Endothelial cell of umbilical vein (primary cell): ENCODE measurements around the gene NR1D2. TPM values are rescaled to one million over a fixed set of nuclear protein-coding genes. Genes with fewer than 3 reads are reported as not detected.

Experiments
- BruUV-seq: library from RNA; stranded (reverse); fragments of 400-500 nt; replicated peaks from 2 replicates; lab custom pipeline; 2021; lab: Mats Ljungman, UMichigan
- CTCF ChIA-PET: fragments of 300-600, 350-600 bp; sonication (Branson Sonifier 250); formaldehyde crosslinking; loops from one replicate; lab custom pipeline; 2021; ENCODE audit warnings: antibody characterized with exemption, inconsistent platforms; lab: Charles Lee
- POLR2A ChIA-PET: fragments of 300-600, 350-600 bp; sonication (Branson Sonifier 250); formaldehyde crosslinking; loops from one replicate; lab custom pipeline; 2021; ENCODE audit warnings: antibody characterized with exemption, inconsistent platforms; lab: Charles Lee
- DNase-seq: peaks from one replicate; pipeline ENCODE4 v3.0.0-alpha.2; 2011; ENCODE audit warnings: low read depth, low spot score
- FAIRE-seq: peaks from 2 replicates; lab custom pipeline; 2011; peaks lifted over from hg19 to GRCh38; lab: Jason Lieb, UNC
- H2AFZ ChIP-seq: 2 replicates; pipeline ENCODE4 v1.6.0; 2012; ENCODE audit warnings: low read depth, low read length, control low read depth, inconsistent platforms
- H3K27ac ChIP-seq: 2 replicates; pipeline ENCODE4 v1.5.1; 2011; ENCODE audit warnings: low read depth, mild to moderate bottlenecking, control low read depth, low read length, moderate library complexity; ENCODE audit not compliant: insufficient read depth
- H3K27me3 ChIP-seq, 2 experiments: 2 replicates each; pipeline versions ENCODE4 v1.6.0 to v1.6.1; 2011; ENCODE audit warnings: low read length in 2 of 2, mixed read lengths in 1 of 2; ENCODE audit not compliant: control insufficient read depth in 2 of 2, insufficient read depth in 2 of 2
- H3K36me3 ChIP-seq, 2 experiments: 2 replicates in 1 of 2; 3 replicates in 1 of 2; pipeline ENCODE4 v1.5.1; 2011; ENCODE audit warnings: low read length in 2 of 2, mild to moderate bottlenecking in 1 of 2, moderate library complexity in 1 of 2; ENCODE audit not compliant: control insufficient read depth in 2 of 2, insufficient read depth in 2 of 2; ENCODE audit errors: extremely low read depth in 1 of 2
- H3K4me1 ChIP-seq: 3 replicates; pipeline ENCODE4 v1.5.1; 2011; ENCODE audit warnings: mild to moderate bottlenecking, low read length; ENCODE audit not compliant: control insufficient read depth, insufficient read depth; ENCODE audit errors: extremely low read depth
- H3K4me2 ChIP-seq: 2 replicates; pipeline ENCODE4 v1.6.1; 2011; ENCODE audit warnings: low read length, control low read depth, mixed read lengths; ENCODE audit not compliant: insufficient read depth
- H3K4me3 ChIP-seq, 3 experiments: fragments of 200-600 bp in 1 of 3; sonication (generic), shearing (Covaris generic) in 1 of 3; replicated peaks in 1 of 3; 2 replicates each; pipeline ENCODE4 v1.5.1; 2011 to 2016; ENCODE audit warnings: control low read depth in 3 of 3, low read length in 3 of 3, mild to moderate bottlenecking in 2 of 3, inconsistent platforms in 1 of 3, low read depth in 1 of 3, moderate library complexity in 1 of 3; ENCODE audit not compliant: insufficient read depth in 1 of 3
- H3K79me2 ChIP-seq: 2 replicates; pipeline ENCODE4 v1.6.0; 2012; ENCODE audit warnings: low read length, inconsistent platforms; ENCODE audit not compliant: control insufficient read depth, insufficient read depth
- H3K9ac ChIP-seq: replicated peaks from 2 replicates; pipeline ENCODE3; 2011; ENCODE audit warnings: low read length, control low read depth; ENCODE audit not compliant: insufficient read depth; ENCODE audit errors: extremely low read depth
- H3K9me1 ChIP-seq: replicated peaks from 3 replicates; pipeline ENCODE4 v1.6.0; 2011; ENCODE audit warnings: mild to moderate bottlenecking, low read length; ENCODE audit not compliant: control insufficient read depth, insufficient read depth; ENCODE audit errors: extremely low read depth
- H3K9me3 ChIP-seq: replicated peaks from 2 replicates; pipeline ENCODE4 v1.5.1; 2012; ENCODE audit warnings: low read length, inconsistent platforms; ENCODE audit not compliant: control insufficient read depth, insufficient read depth
- H4K20me1 ChIP-seq: replicated peaks from 2 replicates; pipeline ENCODE3; 2011; ENCODE audit warnings: mild to moderate bottlenecking, low read length; ENCODE audit not compliant: control insufficient read depth, insufficient read depth; ENCODE audit errors: extremely low read depth
- EZH2 ChIP-seq: IDR thresholded peaks from 2 replicates; pipeline ENCODE4 v1.6.1; 2012; ENCODE audit warnings: borderline replicate concordance, low read depth, mild to moderate bottlenecking, moderate library complexity, low read length, inconsistent platforms; ENCODE audit not compliant: severe bottlenecking
- FOS ChIP-seq: IDR thresholded peaks from 2 replicates; pipeline ENCODE4 v1.6.1; 2011; ENCODE audit warnings: mild to moderate bottlenecking, low read length, moderate library complexity, borderline replicate concordance; ENCODE audit not compliant: insufficient read depth
- GATA2 ChIP-seq: IDR thresholded peaks from 2 replicates; pipeline ENCODE4 v1.7.0; 2011; ENCODE audit warnings: low read depth, mild to moderate bottlenecking, moderate library complexity, mixed read lengths, low read length; ENCODE audit not compliant: insufficient read length, insufficient read depth
- JUN ChIP-seq: IDR thresholded peaks from 2 replicates; pipeline ENCODE4 v1.6.1; 2011; ENCODE audit warnings: borderline replicate concordance, low read depth; ENCODE audit not compliant: insufficient read length, insufficient read depth
- MYC ChIP-seq: IDR thresholded peaks from one replicate; pipeline ENCODE4 v1.6.1; 2011; ENCODE audit warnings: mild to moderate bottlenecking, low read depth, low read length
- POLR2A ChIP-seq: IDR thresholded peaks from 2 replicates; pipeline ENCODE4 v1.6.1; 2012; ENCODE audit warnings: low read depth, mild to moderate bottlenecking, control low read depth, low read length
- POLR2AphosphoS5 ChIP-seq: IDR thresholded peaks from 2 replicates; pipeline ENCODE4 v1.6.1; 2012; ENCODE audit warnings: low read depth, mild to moderate bottlenecking, control low read depth, low read length, moderate library complexity; ENCODE audit not compliant: insufficient read depth
- dilution Hi-C: fragments of 300-500 bp; cut with MboI; formaldehyde crosslinking; loops from one replicate; pipeline ENCODE4 v1.15.0; 2019; ENCODE audit warnings: low sequenced_read_pairs; ENCODE audit not compliant: extremely low pct_ligation_motif_present
- intact Hi-C: fragments of 100-400 bp; cut with micrococcal nuclease; formaldehyde crosslinking; loops from one replicate; pipeline ENCODE4 v1.10.0; 2022
- polyA plus RNA-seq, 4 experiments: library from polyadenylated mRNA; depleted of rRNA in 3 of 4; stranded (reverse) in 3 of 4; unstranded in 1 of 4; fragments of >200 nt; gene quantifications; 2 replicates each; pipeline versions ENCODE4 v1.2.1 to v1.2.3, GENCODE V29; 2011 to 2012; ENCODE audit warnings: missing spikeins in 1 of 4
- total RNA-seq: library from RNA; stranded (reverse); gene quantifications from 2 replicates; pipeline ENCODE4 v1.2.3, GENCODE V29; 2021
- TF ChIP-seq, protein P1 (sequence below), 2 donors: IDR thresholded peaks; 1 replicate in 1 of 2; 2 replicates in 1 of 2; pipeline ENCODE4 v1.5.1; 2011; ENCODE audit warnings: low read length in 2 of 2, mild to moderate bottlenecking in 2 of 2, moderate library complexity in 2 of 2, control low read depth in 1 of 2, inconsistent platforms in 1 of 2, low read depth in 1 of 2; ENCODE audit not compliant: insufficient read depth in 1 of 2; ENCODE audit errors: extremely low read depth in 1 of 2
- TF ChIP-seq, protein P2 (sequence below): IDR thresholded peaks from 2 replicates; pipeline ENCODE4 v1.6.1; 2011; ENCODE audit not compliant: insufficient read depth, insufficient read length

Gene NR1D2
- total and polyA plus RNA-seq, 2 donors (not counting 3 experiments of a cell fraction or from before 2014, with no cell fraction given) = 4.3 to 14.6 TPM

DNA sequence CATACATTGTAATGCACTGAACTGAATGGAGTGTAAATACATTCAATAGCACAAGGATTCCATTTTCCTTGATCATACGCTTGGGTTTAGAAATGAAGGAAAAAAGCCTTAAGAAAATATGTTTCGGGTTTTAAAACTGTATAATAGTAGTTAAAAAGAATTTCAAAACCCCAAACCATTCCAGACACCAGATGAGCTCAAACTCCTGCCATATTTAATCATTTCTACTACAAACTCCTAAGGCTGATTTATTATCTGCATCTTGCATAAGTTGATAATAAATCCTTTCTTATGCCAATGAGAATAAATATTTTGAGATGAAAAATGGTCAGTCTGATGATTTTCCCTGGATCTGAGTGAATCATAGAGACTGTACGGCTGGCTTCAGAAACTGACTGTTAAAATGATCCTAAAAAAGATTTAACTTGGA, 51.0 kb downstream of the NR1D2 start:
- no peak for DNase-seq
- no peak overlapping the region for H3K4me2 ChIP-seq
- H3K9me3 ChIP-seq = no peaks in the 10 kb centered on the region
- H3K9ac ChIP-seq = no peak overlapping the region
- H3K9me1 ChIP-seq = no peaks in the 10 kb centered on the region
- H3K79me2 ChIP-seq = no peaks in the 10 kb centered on the region
- POLR2A ChIA-PET = interaction anchor here (0.6 to 1.7 kb wide), 2 partner anchors 46 to 79 kb away, joined by 5 to 6 read pairs; partner anchors contain the start of genes NKIRAS1 and RPL15
- CTCF ChIA-PET = interaction anchor here (1.3 kb wide), 1 partner anchor 190 kb away, joined by 4 read pairs; no protein-coding TSS in a partner anchor
- no peak for FAIRE-seq
- intact Hi-C loops (no loop called here), dilution Hi-C loops (no loop called here)
- H3K4me1 ChIP-seq = peaks cover 19% of the 10 kb centered on the region
- TF ChIP-seq MYC (no peak), GATA2 (no peak), EZH2 (no peak), POLR2A (no peak), JUN (no peak), FOS (no peak), POLR2AphosphoS5 (no peak)
- TF ChIP-seq, protein P1, sequence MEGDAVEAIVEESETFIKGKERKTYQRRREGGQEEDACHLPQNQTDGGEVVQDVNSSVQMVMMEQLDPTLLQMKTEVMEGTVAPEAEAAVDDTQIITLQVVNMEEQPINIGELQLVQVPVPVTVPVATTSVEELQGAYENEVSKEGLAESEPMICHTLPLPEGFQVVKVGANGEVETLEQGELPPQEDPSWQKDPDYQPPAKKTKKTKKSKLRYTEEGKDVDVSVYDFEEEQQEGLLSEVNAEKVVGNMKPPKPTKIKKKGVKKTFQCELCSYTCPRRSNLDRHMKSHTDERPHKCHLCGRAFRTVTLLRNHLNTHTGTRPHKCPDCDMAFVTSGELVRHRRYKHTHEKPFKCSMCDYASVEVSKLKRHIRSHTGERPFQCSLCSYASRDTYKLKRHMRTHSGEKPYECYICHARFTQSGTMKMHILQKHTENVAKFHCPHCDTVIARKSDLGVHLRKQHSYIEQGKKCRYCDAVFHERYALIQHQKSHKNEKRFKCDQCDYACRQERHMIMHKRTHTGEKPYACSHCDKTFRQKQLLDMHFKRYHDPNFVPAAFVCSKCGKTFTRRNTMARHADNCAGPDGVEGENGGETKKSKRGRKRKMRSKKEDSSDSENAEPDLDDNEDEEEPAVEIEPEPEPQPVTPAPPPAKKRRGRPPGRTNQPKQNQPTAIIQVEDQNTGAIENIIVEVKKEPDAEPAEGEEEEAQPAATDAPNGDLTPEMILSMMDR (IDR thresholded peaks at IDR 0.05; ENCODE audit: extremely low read depth in 1 of 2, insufficient read depth in 1 of 2, low read depth in 1 of 2, low read length in 2 of 2) = no peak
- TF ChIP-seq, protein P2, sequence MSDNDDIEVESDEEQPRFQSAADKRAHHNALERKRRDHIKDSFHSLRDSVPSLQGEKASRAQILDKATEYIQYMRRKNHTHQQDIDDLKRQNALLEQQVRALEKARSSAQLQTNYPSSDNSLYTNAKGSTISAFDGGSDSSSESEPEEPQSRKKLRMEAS = no peak
- no peaks in the 10 kb centered on the region for H3K36me3 ChIP-seq
- peaks cover 4 to 5% of the 10 kb centered on the region in 2 experiments for H3K27me3 ChIP-seq
- no peak overlapping the region for H2AFZ ChIP-seq
- no peak overlapping the region for H3K27ac ChIP-seq
- H3K4me3 ChIP-seq = no peak overlapping the region
- no peaks in the 10 kb centered on the region for H4K20me1 ChIP-seq
- BruUV-seq = no TSS peak
